Measurements from ENCODE around the gene RHO.

RHO gene

DNA sequence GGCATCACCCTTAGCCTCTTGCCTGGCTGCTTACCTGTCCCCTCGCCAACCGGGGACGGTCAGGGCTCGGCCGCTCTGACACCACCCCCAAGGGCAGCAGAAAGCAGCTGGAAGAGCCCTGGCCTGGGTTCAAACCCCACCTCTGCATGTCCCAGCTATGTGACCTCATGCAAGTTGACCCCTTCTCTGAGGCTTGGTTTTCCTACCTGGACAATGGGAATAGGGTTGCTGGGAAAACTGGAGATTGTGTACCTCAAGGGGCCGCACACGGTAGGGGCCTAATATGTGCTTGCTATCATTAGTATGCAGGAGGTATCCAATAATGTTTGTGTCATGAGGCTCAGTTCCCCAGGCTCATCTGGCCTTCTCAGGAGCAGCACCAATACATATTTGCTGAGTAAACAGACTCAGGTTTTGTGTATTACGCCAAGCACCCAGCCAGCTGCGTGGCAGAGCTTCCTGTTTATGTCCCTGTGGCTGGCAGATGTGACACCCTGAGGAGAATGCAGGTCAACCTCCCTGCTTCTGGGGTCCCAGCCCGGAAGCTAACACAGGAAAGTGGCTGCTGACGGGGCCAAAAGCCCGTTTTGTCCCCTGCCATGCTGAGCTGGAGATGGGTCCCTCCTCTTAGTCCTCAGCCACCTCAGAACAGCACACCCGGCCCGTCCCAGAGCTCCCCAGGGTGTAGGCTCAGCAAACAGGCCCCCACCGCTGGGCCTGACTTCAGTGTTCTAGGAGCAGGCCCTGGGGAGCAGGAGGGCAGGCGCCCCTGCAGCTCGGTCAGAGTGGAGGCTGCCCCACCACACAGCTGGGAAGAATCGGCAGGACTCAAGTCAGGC is 48.3 kb downstream of the RHO start:
- TF ChIP-seq, protein P1, sequence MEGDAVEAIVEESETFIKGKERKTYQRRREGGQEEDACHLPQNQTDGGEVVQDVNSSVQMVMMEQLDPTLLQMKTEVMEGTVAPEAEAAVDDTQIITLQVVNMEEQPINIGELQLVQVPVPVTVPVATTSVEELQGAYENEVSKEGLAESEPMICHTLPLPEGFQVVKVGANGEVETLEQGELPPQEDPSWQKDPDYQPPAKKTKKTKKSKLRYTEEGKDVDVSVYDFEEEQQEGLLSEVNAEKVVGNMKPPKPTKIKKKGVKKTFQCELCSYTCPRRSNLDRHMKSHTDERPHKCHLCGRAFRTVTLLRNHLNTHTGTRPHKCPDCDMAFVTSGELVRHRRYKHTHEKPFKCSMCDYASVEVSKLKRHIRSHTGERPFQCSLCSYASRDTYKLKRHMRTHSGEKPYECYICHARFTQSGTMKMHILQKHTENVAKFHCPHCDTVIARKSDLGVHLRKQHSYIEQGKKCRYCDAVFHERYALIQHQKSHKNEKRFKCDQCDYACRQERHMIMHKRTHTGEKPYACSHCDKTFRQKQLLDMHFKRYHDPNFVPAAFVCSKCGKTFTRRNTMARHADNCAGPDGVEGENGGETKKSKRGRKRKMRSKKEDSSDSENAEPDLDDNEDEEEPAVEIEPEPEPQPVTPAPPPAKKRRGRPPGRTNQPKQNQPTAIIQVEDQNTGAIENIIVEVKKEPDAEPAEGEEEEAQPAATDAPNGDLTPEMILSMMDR (IDR thresholded peaks at IDR 0.05; ENCODE audit: low read depth, low read length) = no peak
- DNase-seq (ENCODE audit: extremely low read depth, low read depth) = no peak

DNA sequence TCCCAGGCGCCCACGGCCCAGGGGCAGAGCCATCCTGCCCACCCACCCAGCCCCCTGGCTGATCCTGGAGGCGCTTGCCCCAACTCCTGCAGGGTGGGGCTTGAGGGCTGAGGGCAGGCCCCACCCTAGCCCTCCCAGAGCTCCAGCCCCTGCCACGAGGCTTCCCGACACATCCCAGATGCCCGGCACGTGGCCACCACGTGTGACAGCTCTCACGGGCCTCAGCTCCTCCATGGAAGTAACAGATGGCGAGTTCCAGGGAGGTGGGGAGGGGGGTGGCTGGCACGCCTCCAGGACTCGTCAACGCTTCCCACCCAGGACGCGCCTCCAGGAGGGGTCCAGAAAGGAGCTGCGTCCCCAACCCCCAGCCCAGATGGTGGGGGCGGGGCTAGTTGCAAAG is 48.9 kb downstream of the RHO start:
- no peak for DNase-seq (ENCODE audit: extremely low read depth, low read depth)
- TF ChIP-seq, protein P1 (IDR thresholded peaks at IDR 0.05; ENCODE audit: low read depth, low read length) = no peak

DNA sequence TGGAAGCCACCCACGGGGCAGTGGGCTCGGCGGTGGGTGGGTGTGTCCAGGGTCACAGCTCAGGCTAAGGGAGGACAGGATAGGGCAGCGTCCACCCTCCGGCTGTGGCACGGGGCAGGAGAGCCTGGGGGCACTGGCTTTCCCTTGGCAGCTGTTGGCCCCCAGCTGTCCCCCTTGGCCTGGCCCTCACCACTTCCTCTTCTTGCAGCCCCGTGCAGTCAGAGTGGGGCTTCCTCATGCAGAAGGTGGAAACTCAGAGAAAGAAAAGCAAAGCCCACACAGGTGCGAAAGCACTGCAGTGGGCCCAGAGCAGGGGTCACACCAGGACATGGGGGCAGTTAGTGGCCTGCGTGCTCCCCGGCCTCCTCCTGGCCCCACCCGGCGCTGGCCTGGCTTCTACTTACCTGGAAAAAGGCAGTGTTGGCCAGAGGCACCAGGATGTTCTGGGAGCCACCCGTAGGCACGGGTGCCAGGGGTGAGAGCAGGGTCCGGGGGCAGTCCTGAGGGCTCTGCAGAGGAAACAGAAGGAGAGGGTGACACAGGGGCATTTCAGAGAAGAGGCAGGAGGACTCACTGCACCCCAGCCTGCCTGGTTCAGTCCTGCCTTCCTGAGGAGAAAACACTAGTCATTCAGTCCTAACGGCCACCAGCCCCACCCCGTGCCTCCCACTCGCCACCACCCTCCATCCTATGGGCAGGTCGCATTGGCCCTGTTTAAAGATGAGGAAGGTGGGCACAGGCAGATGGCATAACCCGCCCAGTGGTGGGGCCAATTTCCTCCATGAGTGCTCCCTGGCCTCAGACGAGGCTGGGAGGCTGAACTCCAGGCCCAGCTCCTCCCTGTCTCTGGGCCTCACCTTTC is 49.7 kb downstream of the RHO start:
- TF ChIP-seq, protein P1 (IDR thresholded peaks at IDR 0.05; ENCODE audit: low read depth, low read length) = no peak
- DNase-seq (ENCODE audit: extremely low read depth, low read depth) = no peak

DNA sequence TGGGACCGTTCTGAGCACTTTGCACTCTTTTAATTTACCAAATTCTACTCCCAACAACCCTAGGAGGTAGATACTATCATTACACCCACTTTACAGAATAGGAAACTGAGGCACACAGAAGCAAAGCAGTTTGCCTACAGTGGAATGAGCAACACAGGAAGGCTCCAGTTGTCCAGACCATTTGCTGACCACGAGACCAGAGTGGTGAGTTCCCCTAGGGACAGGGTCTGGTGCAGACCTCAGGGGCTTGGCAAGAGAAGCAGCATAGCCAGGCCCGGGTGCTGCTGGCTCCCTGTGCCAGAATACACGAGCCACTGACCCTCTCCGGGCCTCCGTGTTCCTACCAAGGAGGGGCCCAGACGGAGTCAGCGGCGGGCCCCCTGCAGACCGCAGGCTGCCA is 51.6 kb downstream of the RHO start:
- TF ChIP-seq, protein P1 (IDR thresholded peaks at IDR 0.05; ENCODE audit: low read depth, low read length) = no peak
- DNase-seq (ENCODE audit: extremely low read depth, low read depth) = no peak

DNA sequence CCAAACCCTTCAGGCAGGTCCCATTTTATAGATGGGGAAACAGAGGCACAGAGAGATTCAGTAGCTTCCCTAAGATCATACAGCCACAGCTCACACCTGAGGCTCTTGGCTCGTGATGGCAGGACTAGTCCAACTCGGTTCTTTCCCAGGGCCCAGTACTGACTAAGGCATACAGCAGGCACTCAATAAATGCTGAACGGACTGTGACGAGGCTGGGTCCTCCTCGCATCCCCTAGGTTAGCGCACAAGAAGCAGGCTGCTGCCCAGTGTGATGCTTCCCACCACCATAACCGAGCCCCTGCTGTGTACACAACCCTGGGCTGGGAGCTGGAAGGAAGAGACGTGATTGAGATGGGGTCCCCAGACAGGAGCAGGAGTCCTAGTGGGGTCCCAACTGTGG is 53.2 kb downstream of the RHO start:
- no peak for DNase-seq (ENCODE audit: extremely low read depth, low read depth)
- TF ChIP-seq, protein P1 (IDR thresholded peaks at IDR 0.05; ENCODE audit: low read depth, low read length) = no peak

DNA sequence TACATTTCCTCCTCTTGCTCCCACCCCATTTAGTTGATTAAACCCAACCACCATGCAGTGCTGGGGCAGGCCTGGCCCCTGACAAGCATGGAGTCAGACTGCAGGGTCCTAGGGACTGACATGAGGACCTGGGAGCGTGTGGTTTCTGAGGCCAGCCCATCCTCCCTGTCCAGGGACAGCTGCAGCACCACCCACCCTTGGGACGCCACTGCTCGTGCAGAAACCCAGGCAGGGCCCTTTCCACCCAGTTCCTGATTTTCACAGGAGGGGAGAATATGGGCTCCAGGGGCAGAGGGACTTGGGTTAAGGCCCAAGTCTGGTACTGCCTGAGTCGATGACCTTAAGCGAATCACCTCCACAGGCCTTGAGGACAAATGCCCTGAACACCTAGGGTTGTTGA is 54.4 kb downstream of the RHO start:
- TF ChIP-seq, protein P1 (IDR thresholded peaks at IDR 0.05; ENCODE audit: low read depth, low read length) = no peak
- DNase-seq (ENCODE audit: extremely low read depth, low read depth) = no peak

DNA sequence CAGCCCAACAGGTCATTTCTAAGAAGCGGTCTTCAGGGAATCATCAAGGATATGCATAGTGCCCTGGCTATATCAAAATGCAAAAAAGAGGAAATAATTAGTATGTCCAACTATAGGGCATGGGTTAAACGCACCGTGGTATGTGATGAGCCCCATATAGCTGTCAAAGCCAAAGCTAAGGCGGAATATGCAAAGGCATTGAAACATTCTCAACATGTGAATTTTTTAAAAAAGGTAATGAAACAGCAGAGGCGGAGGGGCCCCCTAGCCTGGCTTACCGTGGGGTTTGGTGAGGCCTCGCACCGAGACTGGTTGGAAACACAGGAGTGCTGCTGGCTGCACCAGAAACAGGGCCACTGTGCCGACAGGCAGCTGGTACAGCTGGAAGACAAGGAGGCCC is 54.9 kb downstream of the RHO start:
- TF ChIP-seq, protein P1 (IDR thresholded peaks at IDR 0.05; ENCODE audit: low read depth, low read length) = no peak
- no peak for DNase-seq (ENCODE audit: extremely low read depth, low read depth)

Measured in AG09319 (cell line).